H1 (cell line): ENCODE results near the gene COBLL1.

Source experiments
- ASH2L ChIP-seq: fragments of 200-600, 300-600 bp; sonication (generic); IDR thresholded peaks from one replicate; pipeline ENCODE4 v1.7.1; 2017; ENCODE audit warnings: low read length
- CHD2 ChIP-seq: IDR thresholded peaks from 2 replicates; pipeline ENCODE4 v1.6.1; 2012; ENCODE audit warnings: low read length, improper control_type of control experiment
- GABPA ChIP-seq: IDR thresholded peaks from 2 replicates; pipeline ENCODE4 v1.6.1; 2011; ENCODE audit warnings: mild to moderate bottlenecking, low read length, moderate library complexity, borderline replicate concordance; ENCODE audit not compliant: insufficient read depth
- HDAC6 ChIP-seq: IDR thresholded peaks from one replicate; pipeline ENCODE4 v1.7.1; 2012; ENCODE audit warnings: low read depth, mild to moderate bottlenecking, inconsistent platforms, low read length, moderate library complexity
- POLR2A ChIP-seq, 2 experiments: IDR thresholded peaks; 1 replicate in 1 of 2; 2 replicates in 1 of 2; pipeline ENCODE4 v1.6.1; 2011; ENCODE audit warnings: low read depth in 2 of 2, low read length in 2 of 2, mild to moderate bottlenecking in 2 of 2; ENCODE audit errors: control extremely low read depth in 1 of 2
- POLR2AphosphoS5 ChIP-seq: IDR thresholded peaks from 2 replicates; pipeline ENCODE4 v1.6.1; 2011; ENCODE audit warnings: low read depth, low read length
- SIRT6 ChIP-seq: IDR thresholded peaks from one replicate; pipeline ENCODE4 v1.7.1; 2012; ENCODE audit warnings: low read length, inconsistent platforms
- TF ChIP-seq, protein P1 (sequence below), 3 experiments: IDR thresholded peaks; 1 replicate in 2 of 3; 2 replicates in 1 of 3; pipeline versions ENCODE4 v1.5.1 to v1.6.1; 2011; ENCODE audit warnings: low read length in 3 of 3, mild to moderate bottlenecking in 3 of 3, inconsistent platforms in 2 of 3, low read depth in 1 of 3, moderate library complexity in 1 of 3; ENCODE audit not compliant: insufficient read depth in 1 of 3; ENCODE audit errors: control extremely low read depth in 1 of 3
- TF ChIP-seq, protein P2 (sequence below): IDR thresholded peaks from 2 replicates; pipeline ENCODE4 v1.6.1; 2012; ENCODE audit warnings: inconsistent platforms

DNA sequence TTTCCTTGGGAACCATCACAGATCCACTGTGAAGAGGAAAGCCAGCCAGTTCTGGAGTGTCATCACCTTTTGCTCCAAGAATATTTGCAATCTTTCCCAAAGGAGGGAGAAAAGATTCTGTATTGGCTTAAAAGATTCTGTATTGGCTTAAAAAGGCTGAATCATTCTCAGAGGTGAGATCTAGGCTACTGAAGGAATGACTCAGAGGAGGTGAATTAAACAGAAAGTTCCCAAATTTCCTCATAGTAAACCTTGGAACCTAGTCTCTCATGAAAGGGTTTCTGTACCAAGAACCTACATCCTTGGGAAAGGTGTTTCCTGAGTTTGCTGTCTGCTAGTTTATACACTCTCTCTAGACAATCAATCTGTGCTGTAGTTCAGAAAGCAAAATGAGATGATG is 186.3 kb downstream of the COBLL1 start:
- TF ChIP-seq, protein P1, sequence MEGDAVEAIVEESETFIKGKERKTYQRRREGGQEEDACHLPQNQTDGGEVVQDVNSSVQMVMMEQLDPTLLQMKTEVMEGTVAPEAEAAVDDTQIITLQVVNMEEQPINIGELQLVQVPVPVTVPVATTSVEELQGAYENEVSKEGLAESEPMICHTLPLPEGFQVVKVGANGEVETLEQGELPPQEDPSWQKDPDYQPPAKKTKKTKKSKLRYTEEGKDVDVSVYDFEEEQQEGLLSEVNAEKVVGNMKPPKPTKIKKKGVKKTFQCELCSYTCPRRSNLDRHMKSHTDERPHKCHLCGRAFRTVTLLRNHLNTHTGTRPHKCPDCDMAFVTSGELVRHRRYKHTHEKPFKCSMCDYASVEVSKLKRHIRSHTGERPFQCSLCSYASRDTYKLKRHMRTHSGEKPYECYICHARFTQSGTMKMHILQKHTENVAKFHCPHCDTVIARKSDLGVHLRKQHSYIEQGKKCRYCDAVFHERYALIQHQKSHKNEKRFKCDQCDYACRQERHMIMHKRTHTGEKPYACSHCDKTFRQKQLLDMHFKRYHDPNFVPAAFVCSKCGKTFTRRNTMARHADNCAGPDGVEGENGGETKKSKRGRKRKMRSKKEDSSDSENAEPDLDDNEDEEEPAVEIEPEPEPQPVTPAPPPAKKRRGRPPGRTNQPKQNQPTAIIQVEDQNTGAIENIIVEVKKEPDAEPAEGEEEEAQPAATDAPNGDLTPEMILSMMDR (IDR thresholded peaks at IDR 0.05; ENCODE audit: control extremely low read depth in 1 of 3, insufficient read depth in 1 of 3, low read depth in 1 of 3, low read length in 3 of 3): no peak
- TF ChIP-seq ASH2L: no peak
- no peak for TF ChIP-seq CHD2
- TF ChIP-seq GABPA: no peak
- no peak for TF ChIP-seq POLR2A (IDR thresholded peaks at IDR 0.05; ENCODE audit: control extremely low read depth in 1 of 2, low read depth in 2 of 2, low read length in 2 of 2)
- TF ChIP-seq SIRT6: no peak
- TF ChIP-seq POLR2AphosphoS5: no peak
- TF ChIP-seq HDAC6: no peak
- TF ChIP-seq, protein P2, sequence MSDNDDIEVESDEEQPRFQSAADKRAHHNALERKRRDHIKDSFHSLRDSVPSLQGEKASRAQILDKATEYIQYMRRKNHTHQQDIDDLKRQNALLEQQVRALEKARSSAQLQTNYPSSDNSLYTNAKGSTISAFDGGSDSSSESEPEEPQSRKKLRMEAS: no peak
